ENCODE results near the gene CFAP92. TPM values are rescaled to one million over a fixed set of nuclear protein-coding genes. Genes with fewer than 3 reads are reported as not detected.

CFAP92 gene
- total RNA-seq, 1 donor from 2014 or later: not detected

DNA sequence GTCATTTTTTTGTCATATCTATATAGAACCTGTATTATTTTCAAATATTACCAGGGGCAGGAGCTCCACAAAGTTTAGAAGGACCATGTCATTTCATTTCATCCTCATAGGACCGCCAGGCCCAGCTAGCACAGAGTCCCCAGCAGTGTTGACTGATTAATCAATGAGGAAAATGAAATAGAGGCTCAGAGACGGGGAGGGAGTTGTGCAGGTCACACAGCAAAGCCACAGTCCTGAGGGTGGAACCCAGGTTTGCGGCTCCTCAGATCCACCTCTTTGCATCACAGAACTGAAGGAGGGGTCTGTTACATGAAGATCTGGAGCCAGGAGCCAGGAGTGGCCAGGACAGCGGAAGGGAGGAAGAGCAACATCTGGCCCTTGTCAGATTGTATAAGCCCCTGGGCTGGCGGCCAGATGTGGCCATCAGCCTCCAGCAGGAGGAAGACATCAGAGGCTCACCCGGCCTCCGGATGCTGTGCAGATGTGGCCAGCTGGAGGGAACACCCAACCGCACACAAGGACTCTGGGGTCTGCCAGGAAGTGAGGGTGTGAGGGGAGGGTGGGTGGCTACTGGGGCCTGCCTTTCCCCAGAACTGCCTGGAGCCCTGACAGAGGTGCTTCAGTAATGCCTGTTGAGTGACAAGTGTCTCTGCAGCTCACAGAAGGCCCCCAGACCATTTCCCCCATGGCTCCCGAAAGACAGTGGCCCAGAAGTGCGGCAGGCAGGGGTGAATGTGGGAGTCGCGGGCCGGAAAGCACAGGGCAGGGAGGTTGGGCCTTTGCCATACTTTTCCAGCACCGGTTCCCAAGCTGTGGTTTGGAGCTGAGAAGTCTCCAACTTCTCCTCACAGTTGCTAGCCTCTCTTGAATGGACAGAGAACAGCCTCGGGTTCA lies 28.5 kb upstream of the CFAP92 start:
- H3K4me1 Mint-ChIP-seq: peaks cover 26% of the 10 kb centered on the region
- H3K27me3 Mint-ChIP-seq: no peaks in the 10 kb centered on the region
- POLR2A ChIA-PET: no interaction called here
- intact Hi-C loops (cut with micrococcal nuclease): no loop called here
- CTCF ChIA-PET: interaction anchor here (0.9 to 1.6 kb wide), 2 partner anchors 52 kb away, joined by 4 to 6 read pairs; no protein-coding TSS in a partner anchor
- H3K9me3 Mint-ChIP-seq: no peaks in the 10 kb centered on the region
- TF ChIP-seq, protein P1, sequence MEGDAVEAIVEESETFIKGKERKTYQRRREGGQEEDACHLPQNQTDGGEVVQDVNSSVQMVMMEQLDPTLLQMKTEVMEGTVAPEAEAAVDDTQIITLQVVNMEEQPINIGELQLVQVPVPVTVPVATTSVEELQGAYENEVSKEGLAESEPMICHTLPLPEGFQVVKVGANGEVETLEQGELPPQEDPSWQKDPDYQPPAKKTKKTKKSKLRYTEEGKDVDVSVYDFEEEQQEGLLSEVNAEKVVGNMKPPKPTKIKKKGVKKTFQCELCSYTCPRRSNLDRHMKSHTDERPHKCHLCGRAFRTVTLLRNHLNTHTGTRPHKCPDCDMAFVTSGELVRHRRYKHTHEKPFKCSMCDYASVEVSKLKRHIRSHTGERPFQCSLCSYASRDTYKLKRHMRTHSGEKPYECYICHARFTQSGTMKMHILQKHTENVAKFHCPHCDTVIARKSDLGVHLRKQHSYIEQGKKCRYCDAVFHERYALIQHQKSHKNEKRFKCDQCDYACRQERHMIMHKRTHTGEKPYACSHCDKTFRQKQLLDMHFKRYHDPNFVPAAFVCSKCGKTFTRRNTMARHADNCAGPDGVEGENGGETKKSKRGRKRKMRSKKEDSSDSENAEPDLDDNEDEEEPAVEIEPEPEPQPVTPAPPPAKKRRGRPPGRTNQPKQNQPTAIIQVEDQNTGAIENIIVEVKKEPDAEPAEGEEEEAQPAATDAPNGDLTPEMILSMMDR (IDR thresholded peaks at IDR 0.05): no peak
- ATAC-seq (ENCODE audit: low read depth): no peak
- no peak for DNase-seq
- H3K27ac Mint-ChIP-seq: no peak overlapping the region
- no peak overlapping the region for H3K4me3 Mint-ChIP-seq
- H3K36me3 Mint-ChIP-seq (ENCODE audit: low read depth): no peaks in the 10 kb centered on the region

DNA sequence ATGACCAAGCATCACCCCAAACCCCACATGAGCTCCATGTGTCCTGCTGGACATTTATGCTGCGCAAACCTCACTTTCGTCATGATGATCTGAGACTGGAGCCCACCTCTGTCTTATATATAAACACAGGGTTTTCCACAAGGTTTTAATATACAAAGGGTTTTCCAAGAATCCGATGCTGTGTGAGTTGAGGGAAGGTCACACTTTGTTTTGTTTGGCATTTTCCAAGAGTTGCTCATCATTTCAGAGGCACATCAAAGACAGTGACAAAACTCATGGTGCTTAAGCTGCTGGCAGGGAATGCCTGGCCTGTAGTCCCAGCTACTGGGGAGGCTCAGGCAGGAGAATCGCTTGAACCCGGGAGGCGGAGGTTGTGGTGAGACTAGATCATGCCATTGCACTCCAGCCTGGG lies 27.3 kb upstream of the CFAP92 start:
- TF ChIP-seq, protein P1 (IDR thresholded peaks at IDR 0.05): no peak
- Mint-ChIP-seq H3K27me3 (no peaks in the 10 kb centered on the region), H3K9me3 (no peaks in the 10 kb centered on the region), H3K36me3 (ENCODE audit: low read depth) (no peaks in the 10 kb centered on the region), H3K4me1 (peaks cover 29% of the 10 kb centered on the region), H3K4me3 (no peak overlapping the region), H3K27ac (no peak overlapping the region)
- POLR2A ChIA-PET: interaction anchor here (0.6 kb wide), 1 partner anchor 128 kb away, joined by 3 read pairs; no protein-coding TSS in a partner anchor
- DNase-seq (no peak), ATAC-seq (ENCODE audit: low read depth) (no peak)
- intact Hi-C loops (cut with micrococcal nuclease): no loop called here
- CTCF ChIA-PET: interaction anchor here (1.6 kb wide), 1 partner anchor 51 kb away, joined by 6 read pairs; no protein-coding TSS in a partner anchor

DNA sequence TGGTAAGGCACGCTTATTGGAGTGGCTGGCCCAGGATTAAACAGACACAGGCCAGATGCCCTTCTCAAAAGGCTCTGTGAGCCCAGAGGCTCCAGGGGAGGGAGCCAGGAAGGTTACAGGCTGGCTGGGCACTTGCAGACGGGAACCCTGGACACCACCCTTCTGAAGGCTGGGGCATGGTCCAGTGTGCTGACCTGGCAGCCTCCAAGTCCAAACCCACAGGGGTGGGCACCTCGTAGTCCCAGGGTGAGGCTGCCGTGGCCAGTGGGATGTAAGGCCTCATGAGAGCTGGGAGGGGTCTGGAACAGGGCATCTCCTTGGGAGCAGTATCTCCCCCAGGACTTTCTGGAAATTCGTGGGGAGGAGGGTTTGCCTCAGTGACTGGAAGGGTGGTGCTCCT lies 26.8 kb upstream of the CFAP92 start:
- ChIA-PET CTCF (interaction anchor here (1.6 kb wide), 1 partner anchor 50 kb away, joined by 6 read pairs; no protein-coding TSS in a partner anchor), POLR2A (interaction anchor here (0.6 to 1.1 kb wide), 2 partner anchors 26 to 128 kb away, joined by 3 to 4 read pairs; partner anchors contain the start of gene CFAP92)
- Mint-ChIP-seq H3K27me3 (no peaks in the 10 kb centered on the region), H3K4me1 (peaks cover 31% of the 10 kb centered on the region), H3K36me3 (ENCODE audit: low read depth) (no peaks in the 10 kb centered on the region), H3K9me3 (no peaks in the 10 kb centered on the region), H3K27ac (no peak overlapping the region), H3K4me3 (no peak overlapping the region)
- TF ChIP-seq, protein P1 (IDR thresholded peaks at IDR 0.05): no peak
- no peak for ATAC-seq (ENCODE audit: low read depth)
- intact Hi-C loops (cut with micrococcal nuclease): no loop called here
- no peak for DNase-seq

DNA sequence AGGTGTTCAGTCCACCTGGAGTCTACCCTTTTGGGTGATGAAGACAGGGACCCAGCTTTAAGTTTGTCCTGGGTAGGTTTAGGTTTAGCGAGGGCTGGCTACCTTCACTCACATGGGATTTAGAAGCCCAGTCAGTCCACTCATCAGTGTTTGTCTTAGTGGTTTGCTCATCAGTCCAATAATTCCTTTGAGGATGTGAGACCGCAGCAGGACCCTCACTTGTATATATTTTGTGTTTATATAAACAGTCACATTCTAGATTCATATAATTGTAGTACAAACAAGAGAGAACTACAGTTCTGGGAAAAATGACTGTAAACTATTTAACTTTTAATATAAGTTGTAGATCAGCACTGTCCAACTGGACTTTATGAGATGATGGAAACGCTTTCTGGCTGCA lies 25.4 kb upstream of the CFAP92 start:
- TF ChIP-seq, protein P1 (IDR thresholded peaks at IDR 0.05): no peak
- ChIA-PET POLR2A (interaction anchor here (1.0 kb wide), 1 partner anchor 164 kb away, joined by 7 read pairs; the partner anchor contains the start of gene CNBP), CTCF (no interaction called here)
- Mint-ChIP-seq H3K9me3 (no peaks in the 10 kb centered on the region), H3K27ac (no peak overlapping the region), H3K4me3 (no peak overlapping the region), H3K27me3 (no peaks in the 10 kb centered on the region), H3K4me1 (peaks cover 41% of the 10 kb centered on the region), H3K36me3 (ENCODE audit: low read depth) (no peaks in the 10 kb centered on the region)
- DNase-seq (no peak), ATAC-seq (ENCODE audit: low read depth) (no peak)
- intact Hi-C loops (cut with micrococcal nuclease): no loop called here

DNA sequence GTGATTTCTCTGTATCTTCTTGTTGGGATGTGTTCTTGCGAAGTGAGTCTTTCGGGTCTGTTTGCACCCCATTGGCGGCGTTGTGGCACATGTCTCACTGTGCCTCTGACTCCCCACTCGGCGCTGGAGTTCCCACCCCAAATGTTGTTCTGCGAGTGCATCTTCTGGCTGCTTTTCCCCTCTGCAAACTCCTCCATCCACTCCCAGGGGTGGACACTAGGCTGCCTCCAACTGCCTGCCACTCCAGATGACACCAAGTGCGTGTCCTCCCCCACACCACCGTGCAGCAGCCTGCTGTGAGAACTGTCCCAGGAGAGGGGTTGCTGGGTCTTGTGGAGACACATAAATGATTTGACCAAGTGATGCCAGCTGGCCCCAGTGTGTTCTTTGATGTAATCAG lies 24.9 kb upstream of the CFAP92 start:
- H3K27ac Mint-ChIP-seq: no peak overlapping the region
- no peak overlapping the region for H3K4me3 Mint-ChIP-seq
- ChIA-PET CTCF (no interaction called here), POLR2A (interaction anchor here (0.5 to 1.0 kb wide), 2 partner anchors 165 to 269 kb away, joined by 3 to 7 read pairs; partner anchors contain the start of gene CNBP)
- no peak for ATAC-seq (ENCODE audit: low read depth)
- no peaks in the 10 kb centered on the region for H3K27me3 Mint-ChIP-seq
- TF ChIP-seq, protein P1 (IDR thresholded peaks at IDR 0.05): no peak
- H3K4me1 Mint-ChIP-seq: peaks cover 41% of the 10 kb centered on the region
- H3K9me3 Mint-ChIP-seq: no peaks in the 10 kb centered on the region
- H3K36me3 Mint-ChIP-seq (ENCODE audit: low read depth): no peaks in the 10 kb centered on the region
- intact Hi-C loops (cut with micrococcal nuclease): no loop called here
- no peak for DNase-seq
